Stimulated activated CD4-positive, alpha-beta T cell treated with anti-CD3 and anti-CD28 coated beads, TNF-alpha, amount 100 ng/mL, for 48 hours (primary cell): ENCODE data around the gene DHX34.
"Not testable (repeated sequence)": the region's sequence is repeated elsewhere in the genome, so short reads cannot be mapped to it uniquely, and the experiment has no call there.

Source experiments
- DNase-seq, 3 donors: peaks; one replicate each; pipeline ENCODE4 v3.0.0-alpha.2; 2020; ENCODE audit warnings: low read depth in 3 of 3

Gene DHX34

GRCh38 chr19:47323872-47324271 lies 25.2 kb upstream of the DHX34 start:
- no peak for DNase-seq

DNA sequence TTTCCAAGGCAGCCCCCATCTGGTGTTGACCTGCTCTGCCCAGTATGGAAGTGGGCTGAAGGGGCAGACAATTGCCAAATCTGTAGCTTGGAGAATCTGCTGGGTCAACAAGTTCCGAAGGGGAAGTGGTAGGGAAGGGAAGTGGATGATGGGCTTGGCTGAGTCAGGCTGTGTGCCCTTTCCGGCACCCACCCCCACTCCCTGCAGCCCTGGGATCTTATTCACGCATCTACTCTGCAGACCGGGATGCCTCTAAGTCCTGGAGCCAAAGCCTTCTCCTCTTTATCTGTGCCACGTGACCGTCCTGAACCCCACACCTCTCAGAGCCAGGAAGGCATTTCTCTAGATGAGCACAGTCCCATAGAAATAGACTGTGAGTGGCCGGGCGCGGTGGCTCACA lies 24.6 kb upstream of the DHX34 start:
- DNase-seq: no peak

- no peak for DNase-seq
Observed at GRCh38 chr19:47330466-47330869, 18.6 kb upstream of the DHX34 start.

GRCh38 chr19:47331490-47331889 lies 17.6 kb upstream of the DHX34 start:
- no peak for DNase-seq

GRCh38 chr19:47331931-47332547 lies 17.1 kb upstream of the DHX34 start, which contains the start of gene C5AR2:
Gene C5AR2 (plus strand): TSS chr19:47332175. CDS start chr19:47340800, 8,625 bp downstream.
- DNase-seq: no peak

DNA sequence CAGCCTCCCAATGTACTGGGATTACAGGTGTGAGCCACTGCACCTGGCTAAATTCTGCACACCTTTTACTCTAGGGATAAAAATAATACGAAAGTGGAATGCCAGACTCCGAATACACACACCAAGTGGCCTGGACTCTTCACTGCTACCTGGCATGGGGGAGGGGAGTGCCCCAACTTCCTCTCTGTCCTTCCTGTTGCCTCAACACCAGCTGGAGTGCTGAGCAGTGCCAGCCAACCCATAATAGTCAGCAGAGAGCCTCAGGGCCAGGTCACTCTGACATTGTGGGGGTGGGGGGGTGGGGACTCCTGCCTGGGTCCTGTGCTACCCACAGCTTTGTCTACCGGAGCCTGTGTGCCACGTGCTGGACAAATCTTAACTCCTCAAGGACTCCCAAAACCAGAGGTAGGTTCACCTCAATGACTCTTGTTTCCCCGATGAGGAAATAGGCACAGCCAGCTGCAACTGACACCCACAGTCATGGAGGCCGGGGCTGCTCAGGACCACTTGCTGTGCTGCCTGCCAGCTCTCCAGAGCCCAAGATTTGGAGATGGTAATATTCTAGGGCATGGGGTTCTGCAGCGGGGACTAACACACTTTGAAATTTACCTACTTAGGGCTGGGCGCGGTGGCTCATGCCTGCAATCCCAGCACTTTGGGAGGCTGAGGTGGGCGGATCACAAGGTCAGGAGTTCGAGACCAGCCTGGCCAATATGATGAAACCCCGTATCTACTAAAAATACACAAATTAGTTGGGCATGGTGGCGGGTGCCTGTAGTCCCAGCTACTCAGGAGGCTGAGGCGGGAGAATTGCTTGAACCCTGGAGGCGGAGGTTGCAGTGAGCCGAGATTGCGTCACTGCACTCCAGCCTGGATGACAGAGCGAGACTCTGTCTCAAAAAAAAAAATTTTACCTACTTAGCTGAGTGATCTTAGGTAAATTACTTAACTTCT lies 12.1 kb upstream of the DHX34 start:
- not testable (repeated sequence) for DNase-seq

- no peak for DNase-seq
Observed at GRCh38 chr19:47339196-47339880, 9.8 kb upstream of the DHX34 start.

DNA sequence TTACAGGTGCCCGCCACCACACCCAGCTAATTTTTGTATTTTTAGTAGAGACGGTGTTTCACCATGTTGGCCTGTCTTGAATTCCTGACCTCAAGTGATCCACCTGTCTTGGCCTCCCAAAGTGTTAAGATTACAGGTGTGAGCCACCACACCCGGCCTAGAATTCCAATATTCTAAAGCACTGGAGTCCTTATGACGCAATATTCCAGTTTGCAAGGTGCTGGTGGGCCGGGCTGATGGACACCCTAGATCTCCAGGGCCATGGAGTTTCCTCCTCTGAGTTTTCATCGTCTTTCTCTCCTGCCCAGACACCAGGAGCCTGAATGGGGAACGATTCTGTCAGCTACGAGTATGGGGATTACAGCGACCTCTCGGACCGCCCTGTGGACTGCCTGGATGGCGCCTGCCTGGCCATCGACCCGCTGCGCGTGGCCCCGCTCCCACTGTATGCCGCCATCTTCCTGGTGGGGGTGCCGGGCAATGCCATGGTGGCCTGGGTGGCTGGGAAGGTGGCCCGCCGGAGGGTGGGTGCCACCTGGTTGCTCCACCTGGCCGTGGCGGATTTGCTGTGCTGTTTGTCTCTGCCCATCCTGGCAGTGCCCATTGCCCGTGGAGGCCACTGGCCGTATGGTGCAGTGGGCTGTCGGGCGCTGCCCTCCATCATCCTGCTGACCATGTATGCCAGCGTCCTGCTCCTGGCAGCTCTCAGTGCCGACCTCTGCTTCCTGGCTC lies 8.5 kb upstream of the DHX34 start:
- DNase-seq: no peak

DNA sequence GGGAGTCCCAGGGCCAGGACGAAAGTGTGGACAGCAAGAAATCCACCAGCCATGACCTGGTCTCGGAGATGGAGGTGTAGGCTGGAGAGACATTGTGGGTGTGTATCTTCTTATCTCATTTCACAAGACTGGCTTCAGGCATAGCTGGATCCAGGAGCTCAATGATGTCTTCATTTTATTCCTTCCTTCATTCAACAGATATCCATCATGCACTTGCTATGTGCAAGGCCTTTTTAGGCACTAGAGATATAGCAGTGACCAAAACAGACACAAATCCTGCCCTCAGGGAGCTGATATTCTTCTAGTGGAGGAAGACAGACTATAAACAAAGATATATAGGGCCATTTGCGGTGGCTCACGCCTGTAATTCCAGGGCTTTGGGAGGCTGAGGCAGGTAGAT lies 7.4 kb upstream of the DHX34 start:
- no peak for DNase-seq

DNA sequence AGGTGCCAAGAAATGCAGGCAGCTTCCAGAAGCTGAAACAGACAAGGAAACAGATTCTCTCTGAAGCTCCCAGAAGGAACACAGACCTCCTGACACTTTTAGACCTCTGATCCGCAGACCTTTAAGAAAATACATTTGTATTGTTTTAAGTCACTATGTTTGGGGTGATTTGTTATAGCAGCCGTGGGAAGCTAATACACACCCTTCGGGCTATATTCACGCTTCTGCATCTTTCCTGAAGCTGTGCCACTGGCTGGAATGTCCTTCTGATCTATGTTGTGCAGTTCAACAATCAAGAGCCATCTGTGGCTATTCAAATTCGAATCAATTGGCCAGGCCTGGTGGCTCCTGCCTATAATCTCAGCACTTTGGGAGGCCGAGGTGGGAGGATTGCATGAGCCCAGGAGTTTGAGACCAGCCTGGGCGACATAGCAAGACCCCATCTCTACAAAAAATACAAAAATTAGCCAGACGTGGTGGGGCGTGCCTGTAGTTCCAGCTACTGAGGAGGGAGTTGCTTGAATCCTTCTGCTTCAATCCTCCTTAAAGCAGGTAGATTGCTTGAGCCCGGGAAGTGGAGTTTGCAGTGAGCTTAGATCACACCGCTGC lies 5.8 kb upstream of the DHX34 start:
- DNase-seq: no peak

GRCh38 chr19:47344425-47344824 lies 4.7 kb upstream of the DHX34 start:
- DNase-seq: no peak

DNA sequence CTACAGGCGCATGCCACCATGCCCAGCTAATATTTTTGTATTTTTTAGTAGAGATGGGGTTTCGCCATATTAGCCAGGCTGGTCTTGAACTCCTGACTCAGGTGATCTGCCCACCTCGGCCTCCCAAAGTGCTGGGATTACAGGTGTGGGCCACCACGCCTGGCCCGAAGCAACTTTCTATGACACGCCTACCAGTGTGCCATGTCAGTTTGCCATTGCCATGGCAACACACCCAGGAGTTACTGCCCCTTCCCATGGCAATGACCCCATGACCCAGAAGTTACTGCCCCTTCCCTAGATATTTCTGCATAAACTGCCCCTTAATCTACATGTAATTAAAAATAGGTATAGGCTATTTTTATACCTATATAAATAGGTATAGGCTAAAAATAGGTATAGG lies 3.1 kb upstream of the DHX34 start:
- DNase-seq: not testable (repeated sequence)

DNA sequence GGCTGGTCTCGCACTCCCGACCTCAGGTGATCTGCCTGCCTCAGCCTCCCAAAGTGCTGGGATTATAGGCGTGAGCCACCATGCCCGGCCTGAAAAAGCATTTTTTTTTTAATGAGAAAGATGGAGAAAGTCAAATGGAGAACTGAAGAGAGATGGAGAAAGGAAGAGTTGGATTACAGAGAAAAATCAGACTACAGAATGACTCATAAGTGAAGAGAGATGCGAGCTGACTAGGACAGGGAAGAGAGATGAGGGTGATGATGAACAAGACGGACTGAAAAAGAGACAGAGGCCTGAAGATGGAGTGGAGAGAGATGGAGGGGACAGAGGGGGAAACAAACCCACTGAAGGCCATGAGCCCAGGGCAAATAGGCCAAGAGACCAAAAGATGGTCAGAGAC lies 1.5 kb downstream of the DHX34 start:
- DNase-seq: no peak

GRCh38 chr19:47351548-47351947 lies 2.4 kb downstream of the DHX34 start:
- DNase-seq: no peak

GRCh38 chr19:47352095-47352494 lies 3.0 kb downstream of the DHX34 start:
- no peak for DNase-seq

DNA sequence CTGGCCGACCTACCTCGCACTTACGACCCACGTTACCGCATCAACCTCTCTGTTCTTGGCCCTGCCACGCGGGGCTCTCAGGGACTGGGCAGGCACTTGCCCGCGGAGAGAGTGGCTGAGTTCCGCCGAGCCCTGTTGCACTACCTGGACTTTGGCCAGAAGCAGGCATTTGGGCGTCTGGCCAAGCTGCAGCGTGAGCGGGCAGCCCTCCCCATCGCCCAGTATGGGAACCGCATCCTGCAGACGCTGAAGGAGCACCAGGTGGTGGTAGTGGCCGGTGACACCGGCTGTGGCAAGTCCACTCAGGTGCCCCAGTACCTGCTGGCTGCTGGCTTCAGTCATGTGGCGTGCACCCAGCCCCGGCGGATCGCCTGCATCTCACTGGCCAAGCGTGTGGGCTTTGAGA lies 4.2 kb downstream of the DHX34 start:
- no peak for DNase-seq

DNA sequence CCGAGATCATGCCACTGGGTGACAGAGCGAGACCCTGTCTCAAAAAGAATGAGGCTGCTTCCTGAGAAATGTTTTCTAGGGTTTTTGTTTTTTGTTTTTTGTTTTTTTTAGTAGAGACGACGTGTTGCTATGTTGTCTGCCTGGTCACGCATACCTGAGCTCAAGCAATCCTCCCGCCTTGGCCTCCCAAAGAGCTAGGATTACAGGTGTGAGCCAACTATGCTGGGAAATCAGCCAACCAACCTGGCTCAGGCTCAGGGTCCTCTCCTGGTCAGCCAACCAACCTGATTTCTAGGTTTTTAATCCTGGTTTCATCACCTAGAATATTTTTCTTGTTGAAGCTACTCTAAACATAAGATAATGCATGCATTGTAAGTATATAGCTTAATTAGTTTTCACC lies 7.8 kb downstream of the DHX34 start:
- no peak for DNase-seq

DNA sequence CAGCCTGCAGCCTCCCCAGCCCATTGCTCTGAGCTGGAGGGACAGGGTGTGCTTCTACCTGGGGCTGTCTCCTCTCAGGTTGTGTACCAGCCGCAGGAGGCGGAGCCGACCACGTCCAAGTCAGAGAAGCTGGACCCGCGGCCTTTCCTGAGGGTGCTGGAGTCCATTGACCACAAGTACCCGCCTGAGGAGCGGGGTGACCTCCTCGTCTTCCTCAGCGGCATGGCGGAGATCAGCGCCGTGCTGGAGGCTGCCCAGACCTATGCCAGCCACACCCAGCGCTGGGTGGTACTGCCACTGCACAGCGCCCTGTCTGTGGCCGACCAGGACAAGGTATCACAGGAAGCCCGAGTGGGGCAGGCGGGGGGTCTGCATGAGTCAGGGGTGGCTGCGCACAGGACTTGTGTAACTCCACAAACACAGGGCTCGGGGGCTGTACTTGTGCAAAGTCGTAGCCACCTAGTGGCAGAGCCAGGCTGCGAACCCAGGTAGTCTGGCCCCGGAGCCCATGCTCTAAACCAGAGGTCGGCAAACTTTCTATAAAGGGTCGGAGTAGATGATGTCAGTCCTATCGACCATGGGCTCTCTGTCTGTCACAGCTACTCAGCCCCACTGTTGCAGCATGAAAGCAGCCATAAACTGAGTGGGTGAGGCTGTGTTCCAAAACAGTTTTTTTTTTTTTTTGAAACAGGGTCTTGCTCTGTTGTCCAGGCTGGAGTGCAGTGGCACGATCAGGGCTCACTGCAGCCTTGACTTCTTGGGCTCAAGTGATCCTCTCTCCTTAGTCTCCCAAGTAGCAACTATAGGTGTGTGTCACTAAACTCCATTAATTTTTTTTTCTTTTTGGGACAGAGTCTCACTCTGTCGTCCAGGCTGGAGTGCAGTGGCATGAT lies 8.9 kb downstream of the DHX34 start:
- no peak for DNase-seq

DNA sequence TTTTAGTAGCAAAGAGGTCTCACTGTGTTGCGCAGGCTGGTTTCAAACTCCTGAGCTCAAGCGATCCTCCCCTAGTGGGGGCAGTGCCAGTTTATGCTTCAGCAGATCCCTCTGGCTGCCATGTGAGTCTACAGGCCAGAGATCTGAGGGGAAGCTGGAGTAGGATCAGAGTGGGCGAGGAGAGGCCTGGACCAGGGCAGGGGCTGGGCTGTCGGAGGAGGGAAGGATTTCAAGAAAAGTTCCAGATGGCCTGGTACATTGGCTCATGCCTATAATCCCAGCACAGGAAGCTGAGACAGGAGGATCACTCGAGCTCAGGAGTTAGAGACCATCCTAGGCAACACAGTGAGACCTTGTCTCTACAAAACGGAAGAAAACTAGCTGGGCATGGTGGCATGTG lies 9.8 kb downstream of the DHX34 start:
- no peak for DNase-seq

- no peak for DNase-seq
Observed at GRCh38 chr19:47362321-47362720, 13.2 kb downstream of the DHX34 start.
